Left renal pelvis (tissue), 4 donors: ENCODE results near the gene ARHGAP27. TPM values are rescaled to one million over a fixed set of nuclear protein-coding genes. Genes with fewer than 3 reads are reported as not detected.

ENCODE experiments used
- DNase-seq, 4 donors: peaks; one replicate each; pipeline ENCODE4 v3.0.0-alpha.2; 2013; ENCODE audit warnings: low read depth in 4 of 4, low spot score in 3 of 4
- polyA plus RNA-seq, 4 donors: library from polyadenylated mRNA; unstranded; fragments of 120-200 nt; gene quantifications; one replicate each; pipeline ENCODE4 v1.2.1, GENCODE V29; 2013; ENCODE audit not compliant: insufficient read length in 4 of 4

Gene ARHGAP27
- polyA plus RNA-seq, 4 donors, result 9.4 to 20.8 (median 13.5) TPM

- DNase-seq, result no peak
These were observed 44.9 kb downstream of the ARHGAP27 start for GRCh38 chr17:45387739-45388138.

- no peak for DNase-seq
These were observed 46.5 kb downstream of the ARHGAP27 start for GRCh38 chr17:45386178-45386577.

- peak in 1 of 4 donors; percentile 54 for DNase-seq
These were observed 47.2 kb downstream of the ARHGAP27 start for GRCh38 chr17:45385331-45385997.

GRCh38 chr17:45384789-45385262 is 47.8 kb downstream of the ARHGAP27 start:
- DNase-seq, result no peak

- no peak for DNase-seq
These were observed 48.5 kb downstream of the ARHGAP27 start for GRCh38 chr17:45384047-45384788.

GRCh38 chr17:45383003-45383402 is 49.7 kb downstream of the ARHGAP27 start:
- no peak for DNase-seq

GRCh38 chr17:45382226-45382625 is 50.4 kb downstream of the ARHGAP27 start:
- DNase-seq, result no peak

GRCh38 chr17:45380991-45381390 is 51.7 kb downstream of the ARHGAP27 start:
- DNase-seq, result no peak

- no peak for DNase-seq
These were observed 52.5 kb downstream of the ARHGAP27 start for GRCh38 chr17:45380046-45380765.

GRCh38 chr17:45377401-45377800 is 55.3 kb downstream of the ARHGAP27 start:
- DNase-seq, result no peak

GRCh38 chr17:45376171-45377005 is 56.3 kb downstream of the ARHGAP27 start:
- no peak for DNase-seq

- no peak for DNase-seq
These were observed 58.2 kb downstream of the ARHGAP27 start for GRCh38 chr17:45374501-45374900.

- no peak for DNase-seq
These were observed 60.3 kb downstream of the ARHGAP27 start for GRCh38 chr17:45372325-45372869.

- peak; percentile 35 to 58 (median 54) for DNase-seq
These were observed 61.0 kb downstream of the ARHGAP27 start for GRCh38 chr17:45371414-45372324.

GRCh38 chr17:45370949-45371413 is 61.7 kb downstream of the ARHGAP27 start:
- no peak for DNase-seq

- DNase-seq, result no peak
These were observed 63.2 kb downstream of the ARHGAP27 start for GRCh38 chr17:45369421-45369820.

GRCh38 chr17:45368651-45369050 is 64.0 kb downstream of the ARHGAP27 start:
- DNase-seq, result no peak

- DNase-seq, result no peak
These were observed 65.5 kb downstream of the ARHGAP27 start for GRCh38 chr17:45367216-45367615.

GRCh38 chr17:45366691-45367090 is 66.0 kb downstream of the ARHGAP27 start:
- DNase-seq, result no peak
